Omental fat pad (tissue), 4 donors: ENCODE data around the gene INS. TPM values are rescaled to one million over a fixed set of nuclear protein-coding genes. Genes with fewer than 3 reads are reported as not detected.
"Not testable (repeated sequence)": the region's sequence is repeated elsewhere in the genome, so short reads cannot be mapped to it uniquely, and the experiment has no call there.

Source experiments
- ATAC-seq: fragments of 150-250 bp; one replicate; pipeline ENCODE4 v1.9.1; 2016; ENCODE audit warnings: mild to moderate bottlenecking, moderate library complexity; ENCODE audit not compliant: low FRiP score
- DNase-seq: peaks from one replicate; pipeline ENCODE4 v3.0.0-alpha.2; 2019; ENCODE audit warnings: low spot score
- total RNA-seq, 4 donors: library from RNA; depleted of rRNA; stranded (reverse); fragments of >200 nt; gene quantifications; one replicate each; pipeline ENCODE4 v1.1.0, GENCODE V29; 2016
- TF ChIP-seq, protein P1 (sequence below), 3 donors: fragments of 450-650 bp; IDR thresholded peaks; one replicate each; pipeline ENCODE4 v1.5.1; 2016 to 2017; ENCODE audit warnings: antibody characterized with exemption in 3 of 3, mild to moderate bottlenecking in 3 of 3, moderate library complexity in 2 of 3

The INS gene
- total RNA-seq, 4 donors from 2014 or later, result not detected

DNA sequence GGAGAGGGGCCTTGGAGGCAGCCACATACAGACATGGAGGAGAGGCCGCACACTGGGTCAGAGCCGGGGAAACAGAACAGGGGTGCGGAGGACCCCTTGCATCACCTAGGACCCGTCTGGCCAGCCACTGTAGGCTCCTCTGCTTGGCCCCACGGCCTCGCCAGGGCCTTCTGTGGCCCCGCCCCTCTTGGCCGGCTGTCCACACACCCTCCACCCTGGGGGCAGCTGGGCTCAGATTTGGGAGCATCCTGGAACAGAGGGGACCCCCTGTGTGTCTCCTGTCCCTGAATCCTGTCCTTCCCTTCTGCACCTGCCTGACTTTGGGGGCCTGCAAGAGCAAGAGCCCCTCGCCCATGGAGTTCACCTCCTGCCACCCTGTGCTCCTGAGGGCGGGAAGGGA is 18.5 kb upstream of the INS start:
- TF ChIP-seq, protein P1, sequence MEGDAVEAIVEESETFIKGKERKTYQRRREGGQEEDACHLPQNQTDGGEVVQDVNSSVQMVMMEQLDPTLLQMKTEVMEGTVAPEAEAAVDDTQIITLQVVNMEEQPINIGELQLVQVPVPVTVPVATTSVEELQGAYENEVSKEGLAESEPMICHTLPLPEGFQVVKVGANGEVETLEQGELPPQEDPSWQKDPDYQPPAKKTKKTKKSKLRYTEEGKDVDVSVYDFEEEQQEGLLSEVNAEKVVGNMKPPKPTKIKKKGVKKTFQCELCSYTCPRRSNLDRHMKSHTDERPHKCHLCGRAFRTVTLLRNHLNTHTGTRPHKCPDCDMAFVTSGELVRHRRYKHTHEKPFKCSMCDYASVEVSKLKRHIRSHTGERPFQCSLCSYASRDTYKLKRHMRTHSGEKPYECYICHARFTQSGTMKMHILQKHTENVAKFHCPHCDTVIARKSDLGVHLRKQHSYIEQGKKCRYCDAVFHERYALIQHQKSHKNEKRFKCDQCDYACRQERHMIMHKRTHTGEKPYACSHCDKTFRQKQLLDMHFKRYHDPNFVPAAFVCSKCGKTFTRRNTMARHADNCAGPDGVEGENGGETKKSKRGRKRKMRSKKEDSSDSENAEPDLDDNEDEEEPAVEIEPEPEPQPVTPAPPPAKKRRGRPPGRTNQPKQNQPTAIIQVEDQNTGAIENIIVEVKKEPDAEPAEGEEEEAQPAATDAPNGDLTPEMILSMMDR (IDR thresholded peaks at IDR 0.05), result no peak
- ATAC-seq, result no peak
- no peak for DNase-seq

GRCh38 chr11:2178906-2179494 is 18.0 kb upstream of the INS start:
- DNase-seq (no peak), ATAC-seq (no peak)
- TF ChIP-seq, protein P1 (IDR thresholded peaks at IDR 0.05), result no peak

- not testable (repeated sequence) for ATAC-seq, DNase-seq
Observed at GRCh38 chr11:2178055-2178773, 17.2 kb upstream of the INS start.

GRCh38 chr11:2177076-2177475 is 16.1 kb upstream of the INS start:
- no peak for DNase-seq
- TF ChIP-seq, protein P1 (IDR thresholded peaks at IDR 0.05), result no peak

DNA sequence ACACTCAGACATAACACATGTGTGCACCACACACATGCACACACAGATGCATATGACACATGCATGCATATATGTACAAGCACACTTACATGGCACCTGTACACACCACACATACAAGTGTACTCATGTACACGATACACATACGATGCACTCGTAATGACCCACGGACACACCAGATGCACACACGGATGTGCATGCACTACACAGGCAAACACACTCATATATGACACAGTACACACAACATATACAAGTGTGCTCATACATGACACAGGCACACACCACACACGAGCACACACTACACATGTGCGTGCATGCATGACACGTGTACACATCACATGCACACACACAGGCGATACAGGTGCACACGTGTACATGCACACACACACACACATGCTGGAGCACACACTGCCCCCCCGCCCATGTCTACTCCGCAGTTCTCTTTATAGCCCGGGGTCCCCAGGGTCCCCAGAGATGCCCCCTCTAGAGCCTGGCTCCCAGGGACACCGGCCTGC is 15.4 kb upstream of the INS start:
- TF ChIP-seq, protein P1 (IDR thresholded peaks at IDR 0.05), result no peak
- no peak for ATAC-seq
- no peak for DNase-seq

More at GRCh38 chr11:2177076-2177475, 16.1 kb upstream of the INS start:
- no peak for ATAC-seq

DNA sequence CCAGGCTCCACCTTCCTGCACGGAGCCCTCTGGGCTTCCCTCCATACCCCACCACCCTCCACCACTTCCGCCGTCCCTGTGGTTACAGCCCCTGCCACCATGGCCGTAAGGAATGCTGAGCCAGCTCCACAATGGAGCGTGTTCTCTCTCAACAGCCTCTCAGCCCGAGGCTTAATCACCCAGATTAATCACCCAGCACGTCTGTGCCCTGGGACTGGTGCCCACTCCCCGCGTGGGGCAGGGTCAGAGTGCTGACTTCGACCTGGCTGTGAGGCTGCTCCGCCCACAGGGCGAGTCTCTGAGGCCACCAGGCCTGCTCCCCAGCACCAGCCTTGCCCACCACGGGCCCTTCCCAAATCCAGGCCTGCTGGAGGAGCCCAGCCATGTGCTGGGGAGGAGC is 14.7 kb upstream of the INS start:
- ATAC-seq (no peak), DNase-seq (no peak)

DNA sequence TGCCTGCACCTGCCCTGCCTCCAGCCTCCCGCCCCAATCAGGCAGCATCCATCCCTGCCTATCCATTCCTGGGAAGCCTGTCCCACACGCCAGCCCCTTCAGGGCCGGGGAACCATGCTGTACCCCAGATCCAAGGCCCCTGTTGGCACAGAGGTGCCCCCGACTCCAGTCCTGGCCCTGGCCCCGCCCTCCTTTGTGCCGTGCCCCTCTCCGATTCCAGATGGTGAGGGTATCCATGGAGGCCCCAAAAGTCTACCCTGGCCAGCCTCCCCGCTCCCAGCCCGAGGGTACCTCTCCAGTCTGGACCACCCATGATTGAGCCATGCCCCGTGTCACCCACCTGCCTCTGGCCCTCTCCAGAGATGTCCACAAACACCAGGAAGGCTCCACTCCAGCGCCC is 13.4 kb upstream of the INS start:
- ATAC-seq, result no peak
- TF ChIP-seq, protein P1 (IDR thresholded peaks at IDR 0.05), result no peak
- no peak for DNase-seq

More for the DNA sequence above, 14.7 kb upstream of the INS start:
- TF ChIP-seq, protein P1 (IDR thresholded peaks at IDR 0.05), result no peak
